HEK293T (cell line): ENCODE data around the gene ADIPOQ.

Experiments
- FOXA1 ChIP-seq: fragments of 450-650 bp; IDR thresholded peaks from 2 replicates; pipeline ENCODE4 v1.6.1; 2016; ENCODE audit warnings: mild to moderate bottlenecking
- FOXM1 ChIP-seq: fragments of 450-650 bp; IDR thresholded peaks from 2 replicates; pipeline ENCODE4 v1.6.1; 2017; ENCODE audit warnings: mild to moderate bottlenecking, borderline replicate concordance
- LEF1 ChIP-seq: fragments of 450-650 bp; IDR thresholded peaks from 2 replicates; pipeline ENCODE4 v1.6.1; 2017; ENCODE audit warnings: mild to moderate bottlenecking, borderline replicate concordance
- SP1 ChIP-seq: fragments of 450-650 bp; IDR thresholded peaks from 2 replicates; pipeline ENCODE4 v1.6.1; 2017

DNA sequence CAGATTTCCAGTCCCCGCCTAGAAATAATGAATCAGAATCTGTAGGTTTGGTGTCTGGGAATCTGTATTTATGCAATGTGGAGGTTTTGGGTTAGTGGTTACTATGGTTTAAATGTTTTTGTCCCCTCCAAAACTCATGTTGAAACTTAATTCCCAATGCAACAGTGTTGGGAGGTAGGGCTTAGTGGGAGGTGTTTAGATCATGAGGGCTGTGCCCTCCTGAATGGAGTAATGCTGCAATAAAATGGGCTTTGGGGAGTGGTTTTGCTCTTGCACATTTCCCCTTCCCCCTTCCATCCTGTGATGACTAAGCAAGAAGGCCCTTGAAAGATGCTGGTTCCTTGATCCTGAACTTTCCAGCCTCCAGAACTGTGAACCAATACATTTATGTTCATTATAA is 27.1 kb upstream of the ADIPOQ start:
- TF ChIP-seq FOXA1 (no peak), SP1 (no peak), FOXM1 (no peak), LEF1 (no peak)
